HepG2 (cell line): ENCODE results near the gene TUT1. TPM values are rescaled to one million over a fixed set of nuclear protein-coding genes. Genes with fewer than 3 reads are reported as not detected.

ENCODE experiments used
- AGO2 ChIP-seq: fragments of 200-400 bp; formaldehyde crosslinking; optimal IDR thresholded peaks from 2 replicates; pipeline ENCODE3; 2017; ENCODE audit warnings: mild to moderate bottlenecking, low read depth, low read length, moderate library complexity
- BORCS8-MEF2B ChIP-seq: sonication (generic); formaldehyde crosslinking; IDR thresholded peaks from 2 replicates; pipeline ENCODE4 v1.8.0; 2022; ENCODE audit warnings: mild to moderate bottlenecking, missing genetic modification reagents
- CHD4 ChIP-seq: fragments of 200-600 bp; sonication (generic); IDR thresholded peaks from 2 replicates; pipeline ENCODE4 v1.7.0; 2017; ENCODE audit warnings: mild to moderate bottlenecking, low read length, borderline replicate concordance
- ELK4 ChIP-seq: sonication (generic); formaldehyde crosslinking; IDR thresholded peaks from 2 replicates; pipeline ENCODE4 v1.9.0; 2021; ENCODE audit warnings: missing genetic modification reagents, borderline replicate concordance
- HMGXB3 ChIP-seq: sonication (generic); formaldehyde crosslinking; IDR thresholded peaks from 2 replicates; pipeline ENCODE4 v1.4.0; 2020; ENCODE audit warnings: missing genetic modification reagents, borderline replicate concordance
- JUN ChIP-seq: sonication (generic); formaldehyde crosslinking; IDR thresholded peaks from 2 replicates; pipeline ENCODE4 v1.4.0; 2020; ENCODE audit warnings: mild to moderate bottlenecking, missing genetic modification reagents
- RNF219 ChIP-seq: sonication (generic); formaldehyde crosslinking; IDR thresholded peaks from 2 replicates; pipeline ENCODE4 v1.5.0; 2020; ENCODE audit warnings: mild to moderate bottlenecking, missing genetic modification reagents
- SALL1 ChIP-seq: sonication (generic); formaldehyde crosslinking; IDR thresholded peaks from 2 replicates; pipeline ENCODE4 v1.8.0; 2022; ENCODE audit warnings: mild to moderate bottlenecking, missing genetic modification reagents
- SIN3A ChIP-seq: IDR thresholded peaks from 2 replicates; pipeline ENCODE4 v1.6.1; 2011; ENCODE audit warnings: low read depth, mild to moderate bottlenecking, control low read depth, low read length, borderline replicate concordance
- SKI ChIP-seq: fragments of 450-650 bp; IDR thresholded peaks from one replicate; pipeline ENCODE4 v1.6.1; 2018; ENCODE audit warnings: mild to moderate bottlenecking; ENCODE audit not compliant: partially characterized antibody
- SNAPC5 ChIP-seq: sonication (generic); formaldehyde crosslinking; IDR thresholded peaks from 2 replicates; pipeline ENCODE4 v1.8.1; 2023; ENCODE audit warnings: mild to moderate bottlenecking, missing genetic modification reagents, borderline replicate concordance
- SRSF1 ChIP-seq: fragments of 200-400 bp; formaldehyde crosslinking; optimal IDR thresholded peaks from 2 replicates; pipeline ENCODE3; 2017; ENCODE audit warnings: mild to moderate bottlenecking, low read depth, low read length, moderate library complexity
- SUZ12 ChIP-seq: fragments of 150-350 bp; IDR thresholded peaks from 2 replicates; pipeline ENCODE4 v1.6.1; 2014; ENCODE audit warnings: low read depth, low read length
- TRIM22 ChIP-seq: fragments of 450-650 bp; IDR thresholded peaks from 2 replicates; pipeline ENCODE4 v1.6.1; 2017
- ZFY ChIP-seq: sonication (generic); formaldehyde crosslinking; IDR thresholded peaks from 2 replicates; pipeline ENCODE4 v1.4.0; 2020; ENCODE audit warnings: missing genetic modification reagents
- ZNF780A ChIP-seq: sonication (generic); formaldehyde crosslinking; IDR thresholded peaks from 2 replicates; pipeline ENCODE4 v1.8.0; 2022; ENCODE audit warnings: mild to moderate bottlenecking, missing genetic modification reagents, moderate library complexity
- ZSCAN31 ChIP-seq: sonication (generic); formaldehyde crosslinking; IDR thresholded peaks from 2 replicates; pipeline ENCODE4 v1.5.0; 2020; ENCODE audit warnings: low read depth, mild to moderate bottlenecking, missing genetic modification reagents
- polyA plus RNA-seq, 8 experiments: library from polyadenylated mRNA; depleted of rRNA in 3 of 8; stranded (reverse) in 7 of 8; unstranded in 1 of 8; fragments of >200 nt; fragmentation: Illumina TruSeq in 4 of 8; extraction: Trizol in 4 of 8; gene quantifications; 2 replicates each; pipeline versions ENCODE4 v1.2.1 to v1.2.3, GENCODE V29; 2011 to 2016; ENCODE audit warnings: low read depth in 4 of 8, missing spikeins in 1 of 8, mixed read lengths in 1 of 8; ENCODE audit not compliant: insufficient read depth in 1 of 8
- total RNA-seq, 5 experiments: library from RNA; depleted of rRNA; stranded (reverse); fragments of >200 nt; fragmentation: Illumina TruSeq; extraction: Trizol; gene quantifications; 2 replicates each; pipeline ENCODE4 v1.2.3, GENCODE V29; 2016; ENCODE audit warnings: low read depth in 1 of 5

The TUT1 gene
- total and polyA plus RNA-seq, 2 of the 13 experiments (the other 11 are each of a cell fraction or from before 2014, with no cell fraction given) = 9.7 to 14.3 TPM

GRCh38 chr11:62591448-62592145, at the start of gene TUT1 (continued):
- peak; percentile 78 for TF ChIP-seq AGO2
- peak; percentile 91 for TF ChIP-seq ZSCAN31 (CRISPR knock-in tag)
- TF ChIP-seq TRIM22 = no peak
- TF ChIP-seq JUN (CRISPR knock-in tag) = peak; percentile 50; the same call in 1 of the 2 replicates
- 0 out of 2 replicates have a peak, but pooled peaks have one; percentile 23 for TF ChIP-seq RNF219 (CRISPR knock-in tag)
- TF ChIP-seq ELK4 (CRISPR knock-in tag) = no peak
- peak; percentile 43; the same call in 1 of the 2 replicates for TF ChIP-seq ZFY (CRISPR knock-in tag)
- TF ChIP-seq ZNF780A = peak; percentile 19; the same call in 1 of the 2 replicates
- no peak for TF ChIP-seq SUZ12
- peak; percentile 89 for TF ChIP-seq SALL1 (CRISPR knock-in tag)
- TF ChIP-seq SRSF1 = peak; percentile 80
- TF ChIP-seq SNAPC5 (CRISPR knock-in tag) = peak; percentile 98
- peak; percentile 89 for TF ChIP-seq SIN3A
- TF ChIP-seq BORCS8-MEF2B = peak; percentile 81
- TF ChIP-seq HMGXB3 = no peak
- TF ChIP-seq SKI = peak; percentile 82
- peak; percentile 52; the same call in 1 of the 2 replicates for TF ChIP-seq CHD4
